Measurements from ENCODE around the gene MRPL36.

MRPL36 gene

DNA sequence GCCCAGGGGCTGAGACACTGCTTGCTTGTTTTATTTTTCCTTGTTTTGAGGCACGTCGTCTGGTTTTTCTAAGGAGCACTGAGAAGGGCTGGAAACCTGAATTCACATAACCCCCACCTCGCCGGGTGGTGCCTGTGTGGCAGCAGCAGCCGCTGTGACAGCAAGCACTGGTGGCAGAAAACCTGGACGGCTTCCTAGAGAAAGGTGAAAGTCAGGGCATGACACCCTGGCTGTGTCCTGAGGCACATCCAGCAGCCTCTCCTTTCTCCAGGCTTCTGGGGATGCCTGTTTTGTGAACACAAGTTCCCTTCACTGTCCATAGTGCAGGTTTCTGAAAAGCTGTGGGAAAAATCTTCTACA, 29.2 kb downstream of the MRPL36 start:
- no peak overlapping the region for H3K4me3 ChIP-seq (ENCODE audit: low read depth, low read length)
- TF ChIP-seq, protein P1, sequence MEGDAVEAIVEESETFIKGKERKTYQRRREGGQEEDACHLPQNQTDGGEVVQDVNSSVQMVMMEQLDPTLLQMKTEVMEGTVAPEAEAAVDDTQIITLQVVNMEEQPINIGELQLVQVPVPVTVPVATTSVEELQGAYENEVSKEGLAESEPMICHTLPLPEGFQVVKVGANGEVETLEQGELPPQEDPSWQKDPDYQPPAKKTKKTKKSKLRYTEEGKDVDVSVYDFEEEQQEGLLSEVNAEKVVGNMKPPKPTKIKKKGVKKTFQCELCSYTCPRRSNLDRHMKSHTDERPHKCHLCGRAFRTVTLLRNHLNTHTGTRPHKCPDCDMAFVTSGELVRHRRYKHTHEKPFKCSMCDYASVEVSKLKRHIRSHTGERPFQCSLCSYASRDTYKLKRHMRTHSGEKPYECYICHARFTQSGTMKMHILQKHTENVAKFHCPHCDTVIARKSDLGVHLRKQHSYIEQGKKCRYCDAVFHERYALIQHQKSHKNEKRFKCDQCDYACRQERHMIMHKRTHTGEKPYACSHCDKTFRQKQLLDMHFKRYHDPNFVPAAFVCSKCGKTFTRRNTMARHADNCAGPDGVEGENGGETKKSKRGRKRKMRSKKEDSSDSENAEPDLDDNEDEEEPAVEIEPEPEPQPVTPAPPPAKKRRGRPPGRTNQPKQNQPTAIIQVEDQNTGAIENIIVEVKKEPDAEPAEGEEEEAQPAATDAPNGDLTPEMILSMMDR (IDR thresholded peaks at IDR 0.05; ENCODE audit: borderline replicate concordance, insufficient read depth, low read depth, low read length), result no peak

DNA sequence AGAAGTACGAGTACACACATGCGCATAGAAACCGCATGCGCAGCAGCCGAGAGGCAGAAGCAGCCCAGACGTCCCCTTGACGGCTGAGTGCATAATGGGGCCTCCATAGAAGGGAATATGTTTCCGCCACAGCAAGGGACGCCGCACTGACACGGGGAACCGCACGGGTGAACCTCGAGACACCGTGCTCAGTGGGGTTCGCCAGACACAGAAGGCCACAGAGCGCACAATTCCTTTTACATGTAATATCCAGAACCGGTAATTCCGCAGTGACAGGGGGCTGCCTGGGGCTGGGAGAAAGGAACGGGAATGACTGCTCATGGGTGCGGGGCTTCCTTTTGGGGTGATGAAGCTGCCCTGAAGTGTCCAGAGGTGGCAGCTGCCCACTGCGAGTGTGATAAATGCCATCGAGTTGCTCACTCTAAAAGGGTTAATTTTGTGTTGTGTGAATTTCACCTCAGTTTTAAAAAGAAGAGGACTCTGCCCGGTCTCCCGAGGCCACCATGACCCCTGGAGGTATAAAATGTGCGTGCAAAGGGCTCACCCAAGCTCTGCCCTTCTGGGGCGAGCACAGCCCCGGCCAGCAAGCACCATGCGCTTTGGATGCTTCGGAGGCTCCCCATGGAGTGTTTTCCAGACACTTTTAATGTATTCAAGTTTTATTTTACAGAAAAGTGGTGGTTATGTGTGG, 29.7 kb downstream of the MRPL36 start:
- no peak overlapping the region for H3K4me3 ChIP-seq (ENCODE audit: low read depth, low read length)
- TF ChIP-seq, protein P1 (IDR thresholded peaks at IDR 0.05; ENCODE audit: borderline replicate concordance, insufficient read depth, low read depth, low read length), result no peak

DNA sequence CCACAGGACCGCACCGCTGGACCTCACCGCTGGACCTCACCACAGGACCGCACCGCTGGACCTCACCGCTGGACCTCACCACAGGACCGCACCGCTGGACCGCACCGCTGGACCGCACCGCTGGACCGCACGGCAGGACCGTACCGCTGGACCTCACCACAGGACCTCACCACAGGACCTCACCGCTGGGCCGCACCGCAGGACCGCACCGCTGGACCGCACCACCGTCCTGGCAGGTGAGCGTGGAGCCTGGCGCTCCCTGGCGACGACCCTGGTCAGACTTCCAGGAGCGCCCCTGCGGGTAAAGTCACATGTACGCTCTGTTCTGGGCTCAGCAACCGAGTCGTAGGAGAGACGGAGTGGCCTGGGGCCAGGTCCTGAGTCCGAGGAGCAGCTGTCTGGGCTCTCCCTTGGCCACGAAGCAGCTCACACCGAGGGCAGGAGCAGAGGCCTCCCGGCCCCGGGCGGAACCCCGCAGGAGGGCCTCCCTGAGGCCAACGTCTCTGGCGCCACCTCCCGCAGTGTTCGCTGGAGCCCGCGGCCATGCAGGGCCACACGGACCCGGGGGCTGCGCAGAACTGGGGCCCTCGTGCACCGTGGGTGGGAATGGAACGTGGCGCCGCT, 30.5 kb downstream of the MRPL36 start:
- no peak overlapping the region for H3K4me3 ChIP-seq (ENCODE audit: low read depth, low read length)
- TF ChIP-seq, protein P1 (IDR thresholded peaks at IDR 0.05; ENCODE audit: borderline replicate concordance, insufficient read depth, low read depth, low read length), result no peak

DNA sequence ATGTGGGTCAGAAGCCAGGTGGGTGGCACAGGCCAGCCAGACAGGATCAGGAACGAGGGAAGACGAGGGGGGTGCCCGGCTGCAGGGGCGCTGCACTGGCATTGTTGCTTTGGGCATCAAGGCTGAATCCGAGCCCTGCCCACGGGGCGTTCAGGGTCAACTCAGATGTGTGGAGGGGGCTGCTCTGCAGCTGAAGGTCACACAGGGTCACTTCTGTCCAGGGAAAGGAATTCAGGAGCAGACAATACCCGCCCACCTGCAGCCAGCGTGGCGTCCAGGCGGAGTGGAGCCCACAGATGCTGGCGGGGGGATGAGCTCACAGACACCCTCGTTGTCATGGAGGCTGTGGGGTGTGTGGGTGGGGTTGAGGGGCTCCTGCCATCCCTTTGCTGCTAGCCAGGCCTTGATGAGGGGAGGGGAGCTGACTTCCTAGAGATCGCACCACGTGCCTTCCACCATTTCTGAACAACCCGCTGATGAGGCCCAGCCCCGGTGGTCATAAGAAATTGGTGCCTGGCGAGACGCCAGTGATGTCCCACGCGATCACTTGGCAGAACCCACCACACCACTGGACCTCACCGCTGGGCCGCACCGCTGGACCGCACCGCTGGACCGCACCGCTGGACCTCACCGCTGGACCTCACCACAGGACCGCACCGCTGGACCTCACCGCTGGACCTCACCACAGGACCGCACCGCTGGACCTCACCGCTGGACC, 31.2 kb downstream of the MRPL36 start:
- TF ChIP-seq, protein P1 (IDR thresholded peaks at IDR 0.05; ENCODE audit: borderline replicate concordance, insufficient read depth, low read depth, low read length), result no peak
- no peak overlapping the region for H3K4me3 ChIP-seq (ENCODE audit: low read depth, low read length)

DNA sequence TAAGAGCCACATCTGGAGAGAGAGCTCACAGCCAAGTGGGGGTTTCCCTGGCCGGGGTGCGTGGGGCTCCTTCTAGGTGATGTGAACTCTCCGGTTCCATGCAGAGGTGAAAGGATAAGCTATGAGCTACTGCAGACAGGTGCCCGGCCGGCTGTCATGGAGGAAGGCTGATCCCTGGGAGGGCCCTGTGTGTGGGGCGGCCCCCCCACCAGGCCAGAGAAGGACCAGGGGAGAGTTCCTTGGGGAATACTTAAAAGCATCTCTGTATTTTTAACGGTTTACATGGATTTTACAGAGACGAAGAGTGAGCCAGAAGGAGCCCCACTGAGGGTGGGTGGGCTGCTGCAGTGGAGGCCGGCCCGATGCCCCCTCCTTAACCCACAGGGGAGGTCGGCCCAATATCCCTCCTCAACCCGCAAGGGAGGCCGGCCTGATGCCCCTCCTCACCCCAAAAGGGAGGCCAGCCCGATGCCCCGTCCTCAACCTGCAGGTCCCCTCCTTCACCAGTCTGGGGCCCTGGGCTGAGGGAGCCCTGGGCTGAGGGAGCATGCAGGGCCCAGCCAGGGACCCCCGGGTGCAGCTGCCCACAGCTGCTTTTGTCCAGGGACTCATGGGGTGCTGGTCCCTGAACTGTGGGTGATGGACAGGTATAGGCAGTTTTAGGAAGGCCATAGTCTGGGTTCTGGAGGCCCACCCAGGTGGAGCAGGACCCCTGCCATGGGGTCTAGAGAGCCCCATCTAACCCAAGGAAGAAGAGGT, 31.9 kb downstream of the MRPL36 start:
- TF ChIP-seq, protein P1 (IDR thresholded peaks at IDR 0.05; ENCODE audit: borderline replicate concordance, insufficient read depth, low read depth, low read length), result no peak
- no peak overlapping the region for H3K4me3 ChIP-seq (ENCODE audit: low read depth, low read length)

DNA sequence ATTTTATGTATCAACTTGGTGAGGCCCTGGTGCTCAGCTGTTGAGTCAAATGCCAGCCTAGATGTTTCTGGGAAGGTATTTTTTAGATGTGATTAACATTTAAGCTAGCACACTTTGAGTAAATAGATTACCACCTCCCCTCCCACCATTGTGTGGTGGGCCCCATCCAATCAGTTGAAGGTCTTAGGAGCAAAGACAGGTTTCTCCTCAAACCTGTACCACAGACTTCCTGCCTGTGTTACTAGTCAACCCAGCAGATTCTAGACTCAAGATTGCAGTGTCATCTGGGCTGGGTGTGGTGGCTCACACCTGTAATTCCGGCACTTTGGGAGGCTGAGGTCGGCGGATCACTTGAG, 33.8 kb downstream of the MRPL36 start:
- no peak overlapping the region for H3K4me3 ChIP-seq (ENCODE audit: low read depth, low read length)

More for the DNA sequence above, 33.8 kb downstream of the MRPL36 start:
- TF ChIP-seq, protein P1 (IDR thresholded peaks at IDR 0.05; ENCODE audit: borderline replicate concordance, insufficient read depth, low read depth, low read length), result no peak

Measured in GM12875 (cell line).